OCI-LY1 (cell line): ENCODE measurements around the gene FAM107B.
A peak's percentile ranks its signal among the peaks of the same experiment; 100 is the strongest.

ENCODE experiments used
- H2AFZ ChIP-seq: fragments of 200-600 bp; sonication (generic), shearing (Covaris generic); 2 replicates; pipeline ENCODE4 v1.6.0; 2014; ENCODE audit warnings: antibody characterized with exemption, mild to moderate bottlenecking, low read length
- H3F3A ChIP-seq: fragments of 200-600 bp; sonication (generic), shearing (Covaris generic); 2 replicates; pipeline ENCODE4 v1.6.0; 2014; ENCODE audit warnings: mild to moderate bottlenecking, antibody characterized with exemption, low read length, moderate library complexity; ENCODE audit not compliant: insufficient read depth
- H3K27ac ChIP-seq: fragments of 200-600 bp; sonication (generic); 2 replicates; pipeline ENCODE4 v1.5.1; 2014; ENCODE audit warnings: low read length, mixed run types, mild to moderate bottlenecking, low read depth; ENCODE audit not compliant: poor library complexity, severe bottlenecking
- H3K27me3 ChIP-seq: fragments of 200-600 bp; sonication (generic); 2 replicates; pipeline ENCODE4 v1.6.0; 2014; ENCODE audit warnings: antibody characterized with exemption, mild to moderate bottlenecking, low read length, moderate library complexity; ENCODE audit not compliant: insufficient read depth
- H3K36me3 ChIP-seq: fragments of 200-600 bp; sonication (generic); 2 replicates; pipeline ENCODE4 v1.6.1; 2014; ENCODE audit warnings: mild to moderate bottlenecking, antibody characterized with exemption, low read length, moderate library complexity, mixed read lengths; ENCODE audit not compliant: insufficient read depth
- H3K4me1 ChIP-seq: fragments of 200-600 bp; sonication (generic); 2 replicates; pipeline ENCODE4 v1.5.1; 2014; ENCODE audit warnings: mild to moderate bottlenecking, low read length, moderate library complexity; ENCODE audit not compliant: insufficient read depth, severe bottlenecking
- H3K4me2 ChIP-seq: fragments of 200-600 bp; sonication (generic), shearing (Covaris generic); 2 replicates; pipeline ENCODE4 v1.6.1; 2014; ENCODE audit warnings: low read length
- H3K4me3 ChIP-seq: fragments of 200-600 bp; sonication (generic); 2 replicates; pipeline ENCODE4 v1.5.1; 2014; ENCODE audit warnings: low read length, low read depth, mild to moderate bottlenecking, mixed read lengths; ENCODE audit not compliant: poor library complexity, severe bottlenecking
- H3K79me2 ChIP-seq: fragments of 200-600 bp; shearing (Covaris generic); 2 replicates; pipeline ENCODE4 v1.6.1; 2016; ENCODE audit warnings: mixed run types, low read length, mixed read lengths; ENCODE audit not compliant: insufficient read depth
- H3K9ac ChIP-seq: fragments of 200-600 bp; sonication (generic), shearing (Covaris generic); 2 replicates; pipeline ENCODE4 v1.6.1; 2014; ENCODE audit warnings: mild to moderate bottlenecking, low read length, mixed read lengths
- H3K9me2 ChIP-seq: fragments of 200-600 bp; sonication (generic), shearing (Covaris generic); 2 replicates; pipeline ENCODE4 v1.6.1; 2014; ENCODE audit warnings: low read depth, mild to moderate bottlenecking, low read length, mixed read lengths
- H3K9me3 ChIP-seq: fragments of 200-600 bp; shearing (Covaris generic); 2 replicates; pipeline ENCODE4 v1.6.1; 2014; ENCODE audit warnings: low read length, mixed read lengths
- H4K20me1 ChIP-seq: fragments of 200-600 bp; sonication (generic), shearing (Covaris generic); 2 replicates; pipeline ENCODE4 v1.6.0; 2016; ENCODE audit warnings: mild to moderate bottlenecking, low read length; ENCODE audit not compliant: insufficient read depth
- EZH2 ChIP-seq: fragments of 200-600 bp; sonication (generic), shearing (Covaris generic); IDR thresholded peaks from 2 replicates; pipeline ENCODE4 v1.8.0; 2017; ENCODE audit warnings: borderline replicate concordance, mixed run types, mild to moderate bottlenecking, antibody characterized with exemption, low read length, moderate library complexity, mixed read lengths
- TF ChIP-seq, protein P1 (sequence below): fragments of 200-600 bp; sonication (generic), shearing (Covaris generic); IDR thresholded peaks from 2 replicates; pipeline ENCODE4 v1.5.1; 2017; ENCODE audit warnings: mild to moderate bottlenecking, antibody characterized with exemption, low read length, moderate library complexity, mixed read lengths

The FAM107B gene

DNA sequence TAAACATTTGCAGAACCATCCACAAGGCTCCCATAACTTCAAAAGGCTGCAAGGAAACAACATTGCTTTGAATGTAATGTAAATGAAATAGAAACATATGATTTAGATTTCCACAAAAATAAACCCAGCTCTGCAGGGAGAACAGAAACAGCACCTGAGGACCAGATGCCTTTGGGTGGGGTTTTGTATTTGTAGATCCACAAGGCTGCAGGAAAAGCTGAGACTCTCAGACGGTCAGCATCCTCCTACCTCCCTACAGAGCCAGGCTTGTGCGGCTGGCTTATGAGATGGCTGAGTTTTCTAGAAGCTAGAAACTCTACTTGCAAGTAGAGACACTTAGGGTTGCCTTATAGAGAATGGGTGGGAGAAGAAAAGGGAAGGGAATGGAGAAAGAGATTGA lies 49.8 kb downstream of the FAM107B start:
- Histone ChIP-seq H3K79me2 (no peaks in the 10 kb centered on the region), H3K4me1 (peaks cover 9% of the 10 kb centered on the region), H3K9ac (no peak overlapping the region), H3K4me2 (no peak overlapping the region), H3K27ac (no peak overlapping the region), H2AFZ (no peak overlapping the region), H3K4me3 (no peak overlapping the region), H3K9me3 (peaks cover 4% of the 10 kb centered on the region; the same call in 1 of the 2 replicates), H3K9me2 (no peaks in the 10 kb centered on the region), H3K27me3 (no peaks in the 10 kb centered on the region), H4K20me1 (no peaks in the 10 kb centered on the region), H3K36me3 (no peaks in the 10 kb centered on the region), H3F3A (no peaks in the 10 kb centered on the region)
- no peak for TF ChIP-seq EZH2
- TF ChIP-seq, protein P1, sequence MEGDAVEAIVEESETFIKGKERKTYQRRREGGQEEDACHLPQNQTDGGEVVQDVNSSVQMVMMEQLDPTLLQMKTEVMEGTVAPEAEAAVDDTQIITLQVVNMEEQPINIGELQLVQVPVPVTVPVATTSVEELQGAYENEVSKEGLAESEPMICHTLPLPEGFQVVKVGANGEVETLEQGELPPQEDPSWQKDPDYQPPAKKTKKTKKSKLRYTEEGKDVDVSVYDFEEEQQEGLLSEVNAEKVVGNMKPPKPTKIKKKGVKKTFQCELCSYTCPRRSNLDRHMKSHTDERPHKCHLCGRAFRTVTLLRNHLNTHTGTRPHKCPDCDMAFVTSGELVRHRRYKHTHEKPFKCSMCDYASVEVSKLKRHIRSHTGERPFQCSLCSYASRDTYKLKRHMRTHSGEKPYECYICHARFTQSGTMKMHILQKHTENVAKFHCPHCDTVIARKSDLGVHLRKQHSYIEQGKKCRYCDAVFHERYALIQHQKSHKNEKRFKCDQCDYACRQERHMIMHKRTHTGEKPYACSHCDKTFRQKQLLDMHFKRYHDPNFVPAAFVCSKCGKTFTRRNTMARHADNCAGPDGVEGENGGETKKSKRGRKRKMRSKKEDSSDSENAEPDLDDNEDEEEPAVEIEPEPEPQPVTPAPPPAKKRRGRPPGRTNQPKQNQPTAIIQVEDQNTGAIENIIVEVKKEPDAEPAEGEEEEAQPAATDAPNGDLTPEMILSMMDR = no peak

DNA sequence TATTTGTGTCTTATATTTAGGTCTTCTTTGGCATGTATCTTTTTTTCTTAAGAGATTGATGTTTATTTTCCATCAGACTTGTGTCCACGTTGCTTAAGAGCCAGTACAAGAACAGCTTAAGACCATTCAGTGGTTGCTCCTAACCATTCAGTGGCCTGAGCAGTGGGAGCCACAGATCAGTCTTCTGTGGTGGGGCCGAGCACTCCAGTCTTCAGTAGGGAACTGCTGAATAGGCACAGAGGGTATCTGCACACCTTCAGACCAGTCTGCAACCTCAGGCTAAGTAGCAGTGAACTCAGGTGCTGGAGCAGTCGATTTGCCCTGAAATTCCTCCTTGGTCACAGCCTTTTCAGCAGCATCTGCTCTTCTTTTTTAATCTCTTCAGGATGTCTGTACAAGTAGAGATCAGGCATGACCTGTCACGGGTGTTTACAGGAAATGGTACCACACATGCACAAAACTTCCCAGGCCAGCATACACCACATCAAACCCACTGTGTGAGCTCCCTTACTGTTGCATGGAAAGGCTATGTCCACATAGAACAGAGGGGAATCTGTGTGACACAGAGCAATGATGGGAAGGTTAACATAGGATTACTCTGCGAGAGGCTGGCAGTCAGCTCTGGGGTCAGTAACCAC lies 51.5 kb downstream of the FAM107B start:
- H2AFZ ChIP-seq = no peak overlapping the region
- H3K9me2 ChIP-seq = no peaks in the 10 kb centered on the region
- no peak overlapping the region for H3K9ac ChIP-seq
- peaks cover 9% of the 10 kb centered on the region for H3K4me1 ChIP-seq
- H3K9me3 ChIP-seq = peaks cover 4% of the 10 kb centered on the region; the same call in 1 of the 2 replicates
- no peaks in the 10 kb centered on the region for H3K36me3 ChIP-seq
- no peak overlapping the region for H3K4me3 ChIP-seq
- H4K20me1 ChIP-seq = no peaks in the 10 kb centered on the region
- TF ChIP-seq, protein P1 = no peak
- no peak for TF ChIP-seq EZH2
- peak overlapping the region; percentile 19 for H3K27ac ChIP-seq
- no peaks in the 10 kb centered on the region for H3K27me3 ChIP-seq
- H3K4me2 ChIP-seq = peak overlapping the region; percentile 11; the same call in 1 of the 2 replicates
- H3F3A ChIP-seq = no peaks in the 10 kb centered on the region
- no peaks in the 10 kb centered on the region for H3K79me2 ChIP-seq

DNA sequence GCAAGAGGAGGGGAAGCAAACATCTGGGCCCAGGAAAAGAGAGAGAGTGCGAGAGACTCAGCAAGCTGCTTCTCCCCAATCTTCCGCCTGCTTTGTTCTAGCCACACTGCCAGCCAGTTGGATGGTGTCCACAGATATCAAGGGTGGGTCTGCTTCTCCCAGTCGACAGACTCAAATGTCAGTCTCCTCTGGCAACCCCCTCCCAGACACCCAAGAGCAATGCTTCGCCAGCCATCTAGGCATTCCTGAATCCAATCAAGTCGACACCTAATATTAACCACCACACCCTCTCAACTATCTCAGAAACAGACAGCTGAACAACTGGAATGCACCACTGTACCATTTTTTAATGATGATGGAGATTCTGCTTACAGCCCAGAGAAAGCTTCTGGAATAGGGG lies 57.1 kb downstream of the FAM107B start:
- Histone ChIP-seq H3K36me3 (no peaks in the 10 kb centered on the region), H3K27me3 (no peaks in the 10 kb centered on the region), H3K79me2 (no peaks in the 10 kb centered on the region), H2AFZ (no peak overlapping the region), H3K9ac (no peak overlapping the region), H3K4me1 (no peaks in the 10 kb centered on the region), H3K4me2 (no peak overlapping the region), H3F3A (no peaks in the 10 kb centered on the region), H3K4me3 (no peak overlapping the region), H3K27ac (no peak overlapping the region), H4K20me1 (no peaks in the 10 kb centered on the region), H3K9me3 (peaks cover 4% of the 10 kb centered on the region; the same call in 1 of the 2 replicates), H3K9me2 (no peaks in the 10 kb centered on the region)
- TF ChIP-seq EZH2 = no peak
- TF ChIP-seq, protein P1 = no peak
